Measurements from ENCODE around the gene TMEM255B. TPM values are rescaled to one million over a fixed set of nuclear protein-coding genes. Genes with fewer than 3 reads are reported as not detected.

TMEM255B gene
- total and polyA plus RNA-seq, 2 of the 4 experiments (the other 2 are of a cell fraction) = 0.36 to 0.94 TPM

GRCh38 chr13:113783200-113783881 is 24.3 kb downstream of the TMEM255B start:
- Histone ChIP-seq H2BK15ac (ENCODE audit: low read depth, low read length) (no peak overlapping the region), H3K4me1 (ENCODE audit: control insufficient read depth, insufficient read depth, low read length) (peaks cover 3% of the 10 kb centered on the region; the same call in 1 of the 2 replicates), H3K4me2 (ENCODE audit: low read depth, low read length) (no peak overlapping the region), H2AK5ac (ENCODE audit: low read depth, low read length) (no peak overlapping the region; the same call in 1 of the 2 replicates), H2BK20ac (ENCODE audit: low read depth, low read length) (no peak overlapping the region), H4K20me1 (ENCODE audit: insufficient read depth, low read length) (peaks cover 7% of the 10 kb centered on the region; the same call in 1 of the 2 replicates), H3K4me3 (ENCODE audit: insufficient read depth, low read depth, low read length) (no peak overlapping the region), H2AK9ac (replicated peaks; ENCODE audit: low read depth, low read length, poor library complexity) (no peak overlapping the region), H3K27ac (ENCODE audit: insufficient read depth, low read length) (no peak overlapping the region), H3K9me3 (ENCODE audit: control insufficient read depth, insufficient read depth, low read length) (peaks cover 4% of the 10 kb centered on the region), H3K14ac (replicated peaks; ENCODE audit: low read depth, low read length) (no peak overlapping the region), H4K8ac (ENCODE audit: low read depth in 2 of 2, low read length in 2 of 2) (no peak overlapping the region), H3K79me1 (ENCODE audit: low read depth in 1 of 2, low read length in 2 of 2) (peaks cover 0 to 5% of the 10 kb centered on the region in 2 experiments; a peak in 1 of 4 replicates), H3K18ac (ENCODE audit: low read depth, low read length) (no peak overlapping the region), H2BK5ac (ENCODE audit: low read depth, low read length, poor library complexity, severe bottlenecking) (no peak overlapping the region), H3K36me3 (ENCODE audit: control insufficient read depth, insufficient read depth, low read length) (no peaks in the 10 kb centered on the region), H2BK120ac (ENCODE audit: low read depth, low read length) (no peak overlapping the region), H4K91ac (ENCODE audit: insufficient read depth, low read depth, low read length) (no peak overlapping the region), H3K9me1 (ENCODE audit: insufficient read depth, low read length) (peaks cover 7% of the 10 kb centered on the region), H4K5ac (ENCODE audit: low read depth, low read length) (no peak overlapping the region), H2AFZ (replicated peaks; ENCODE audit: low read length, poor library complexity) (no peak overlapping the region), H3K27me3 (ENCODE audit: control insufficient read depth, insufficient read depth, low read length) (peaks cover 14% of the 10 kb centered on the region), H3K4ac (ENCODE audit: low read depth, low read length) (no peak overlapping the region), H3K9ac (ENCODE audit: low read depth, low read length) (no peak overlapping the region), H3K56ac (ENCODE audit: extremely low read depth, insufficient read depth, low read length) (no peak overlapping the region), H3K23ac (ENCODE audit: low read depth, low read length) (no peak overlapping the region)
- BruUV-seq (replicated peaks) = no TSS peak
- ChIA-PET CTCF (no interaction called here), POLR2A (ENCODE audit: unreplicated experiment) (no interaction called here)
- in situ Hi-C loops (cut with MboI; ENCODE audit: low sequenced_read_pairs) = no loop called here
- dilution Hi-C loops (cut with HindIII; ENCODE audit: low sequenced_read_pairs, unreplicated experiment) = no loop called here
- no peak for DNase-seq
- intact Hi-C loops (cut with micrococcal nuclease) = no loop called here
- ATAC-seq (ENCODE audit: low read depth) = no peak
- WGBS, 2 experiments (ENCODE audit: extremely low coverage in 2 of 2, insufficient read length in 1 of 2) = 78% methylated on average over 4 of the region's 12 CpGs; no CpG with 5 or more reads in 1 of the 2 experiments
- TF ChIP-seq MXI1 (IDR thresholded peaks at IDR 0.05; ENCODE audit: borderline replicate concordance, low read depth, low read length) = no peak
- no peak for TF ChIP-seq ELK1 (IDR thresholded peaks at IDR 0.05; ENCODE audit: borderline replicate concordance, low read depth, low read length)
- no peak for TF ChIP-seq RAD21 (IDR thresholded peaks at IDR 0.05; ENCODE audit: low read length)
- no peak for TF ChIP-seq RCOR1 (IDR thresholded peaks at IDR 0.05; ENCODE audit: insufficient replicate concordance, low read length)
- no peak for TF ChIP-seq CHD1 (IDR thresholded peaks at IDR 0.05; ENCODE audit: low read depth, low read length)
- no peak for TF ChIP-seq NFE2L2 (IDR thresholded peaks at IDR 0.05; ENCODE audit: low read depth, low read length)

All from IMR-90 (cell line).